ENCODE measurements around the gene ZNF335.

The ZNF335 gene

DNA sequence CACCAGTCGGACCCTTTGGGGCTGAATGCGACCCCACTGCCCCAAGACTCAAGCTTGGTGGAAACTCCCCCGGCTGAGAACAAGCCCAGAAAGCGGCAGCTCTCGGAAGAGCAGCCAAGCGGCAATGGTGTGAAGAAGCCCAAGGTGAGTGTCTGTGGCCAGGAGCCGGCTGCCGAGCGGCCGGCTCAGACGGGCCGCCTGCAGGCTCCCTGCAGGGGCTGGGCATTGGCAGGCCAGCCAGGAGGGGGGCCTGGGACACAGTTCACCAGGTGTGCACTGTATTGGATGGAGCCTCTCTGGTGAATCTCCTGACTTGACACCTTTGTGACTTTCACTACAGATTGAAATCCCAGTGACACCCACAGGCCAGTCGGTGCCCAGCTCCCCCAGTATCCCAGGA is 31.5 kb downstream of the ZNF335 start:
- TF ChIP-seq, protein P1, sequence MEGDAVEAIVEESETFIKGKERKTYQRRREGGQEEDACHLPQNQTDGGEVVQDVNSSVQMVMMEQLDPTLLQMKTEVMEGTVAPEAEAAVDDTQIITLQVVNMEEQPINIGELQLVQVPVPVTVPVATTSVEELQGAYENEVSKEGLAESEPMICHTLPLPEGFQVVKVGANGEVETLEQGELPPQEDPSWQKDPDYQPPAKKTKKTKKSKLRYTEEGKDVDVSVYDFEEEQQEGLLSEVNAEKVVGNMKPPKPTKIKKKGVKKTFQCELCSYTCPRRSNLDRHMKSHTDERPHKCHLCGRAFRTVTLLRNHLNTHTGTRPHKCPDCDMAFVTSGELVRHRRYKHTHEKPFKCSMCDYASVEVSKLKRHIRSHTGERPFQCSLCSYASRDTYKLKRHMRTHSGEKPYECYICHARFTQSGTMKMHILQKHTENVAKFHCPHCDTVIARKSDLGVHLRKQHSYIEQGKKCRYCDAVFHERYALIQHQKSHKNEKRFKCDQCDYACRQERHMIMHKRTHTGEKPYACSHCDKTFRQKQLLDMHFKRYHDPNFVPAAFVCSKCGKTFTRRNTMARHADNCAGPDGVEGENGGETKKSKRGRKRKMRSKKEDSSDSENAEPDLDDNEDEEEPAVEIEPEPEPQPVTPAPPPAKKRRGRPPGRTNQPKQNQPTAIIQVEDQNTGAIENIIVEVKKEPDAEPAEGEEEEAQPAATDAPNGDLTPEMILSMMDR (IDR thresholded peaks at IDR 0.05), result no peak
- Histone ChIP-seq H3K9me3 (no peaks in the 10 kb centered on the region), H3K27me3 (no peaks in the 10 kb centered on the region), H3K4me1 (peaks cover 0 to 14% (median 7%) of the 10 kb centered on the region in 4 donors), H3K27ac (no peak overlapping the region), H3K36me3 (peaks cover 75 to 84% (median 77%) of the 10 kb centered on the region in 3 donors), H3K4me3 (no peak overlapping the region)
- no peak for DNase-seq
- intact Hi-C loops (cut with DNase I; ENCODE audit: low total_unique reads), result no loop called here

DNA sequence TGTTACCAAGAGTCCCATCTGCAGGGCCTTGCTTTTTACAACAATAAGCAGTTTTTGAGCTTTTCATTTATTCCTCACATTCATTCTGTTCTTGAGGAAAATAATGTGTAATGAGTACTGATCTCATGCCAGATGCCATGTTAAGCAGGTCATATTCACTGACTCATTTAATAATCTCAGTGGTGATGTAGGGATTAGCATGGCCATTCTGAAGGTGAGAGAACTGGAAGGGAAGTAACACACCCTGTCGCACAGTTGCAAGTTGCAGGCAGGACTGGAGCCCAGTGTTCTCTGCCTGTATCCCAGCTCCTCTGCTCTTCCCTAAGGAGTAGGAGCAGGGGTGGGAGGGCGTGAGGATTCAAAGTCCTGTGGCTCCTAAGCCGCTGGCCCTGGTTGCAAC is 31.9 kb downstream of the ZNF335 start:
- TF ChIP-seq, protein P1 (IDR thresholded peaks at IDR 0.05), result no peak
- Histone ChIP-seq H3K27ac (no peak overlapping the region), H3K4me1 (peaks cover 0 to 14% (median 7%) of the 10 kb centered on the region in 4 donors), H3K9me3 (no peaks in the 10 kb centered on the region), H3K36me3 (peaks cover 71 to 80% (median 73%) of the 10 kb centered on the region in 3 donors), H3K4me3 (no peak overlapping the region), H3K27me3 (no peaks in the 10 kb centered on the region)
- DNase-seq, result no peak
- intact Hi-C loops (cut with DNase I; ENCODE audit: low total_unique reads), result no loop called here

DNA sequence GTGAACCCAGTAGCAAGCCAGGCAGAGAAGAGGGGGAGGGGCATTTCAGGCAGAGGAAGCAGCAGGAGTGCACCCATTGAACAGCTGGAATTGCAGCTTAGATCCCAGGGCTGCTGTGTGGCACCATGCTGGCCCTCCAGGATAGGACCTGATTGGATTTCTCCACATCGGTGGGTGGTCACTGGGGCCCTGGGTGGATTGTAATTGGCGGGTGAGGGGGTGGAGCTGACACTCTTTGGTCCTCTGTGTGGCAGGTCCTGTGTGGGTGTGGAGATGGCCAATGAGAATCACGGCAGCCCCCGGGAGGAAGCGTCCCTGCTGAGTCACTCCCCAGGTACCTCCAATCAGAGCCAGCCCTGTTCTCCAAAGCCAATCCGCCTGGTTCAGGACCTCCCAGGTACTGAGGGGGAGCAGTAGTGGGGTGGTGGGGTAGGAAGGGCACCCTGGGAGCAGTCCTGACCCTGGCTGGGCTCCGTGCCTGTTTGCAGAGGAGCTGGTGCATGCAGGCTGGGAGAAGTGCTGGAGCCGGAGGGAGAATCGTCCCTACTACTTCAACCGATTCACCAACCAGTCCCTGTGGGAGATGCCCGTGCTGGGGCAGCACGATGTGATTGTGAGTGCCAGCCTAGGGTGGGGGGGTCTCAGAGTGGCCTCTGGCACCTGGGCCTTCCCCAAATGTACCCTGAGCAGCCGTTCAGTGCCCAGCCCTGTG is 33.1 kb downstream of the ZNF335 start:
- no peak for DNase-seq
- no peak overlapping the region for H3K4me3 ChIP-seq
- intact Hi-C loops (cut with DNase I; ENCODE audit: low total_unique reads), result loop anchor here (5.0 kb wide), 2 partner anchors 33 to 1443 kb away; partner anchors contain the start of gene ZNF335

DNA sequence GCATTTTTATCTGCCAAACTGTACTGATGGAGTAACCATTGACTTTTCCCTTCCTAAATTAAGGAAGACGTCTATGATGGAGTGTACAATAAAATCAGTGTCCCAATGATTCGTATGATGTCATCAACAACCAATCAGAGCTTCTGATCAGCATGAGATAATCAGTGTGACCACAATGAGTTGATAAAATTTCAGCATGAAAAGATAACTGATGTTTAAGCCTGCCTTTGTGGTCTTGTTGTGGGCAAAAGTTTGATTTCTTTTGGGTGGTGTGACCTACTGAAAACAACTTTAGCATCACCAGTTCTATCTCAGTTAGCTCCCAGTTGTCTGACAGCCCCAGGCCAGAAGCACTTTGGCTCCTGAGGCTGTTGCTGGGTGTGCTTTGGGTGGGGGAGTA is 34.2 kb downstream of the ZNF335 start:
- H3K27me3 ChIP-seq, result no peaks in the 10 kb centered on the region
- no peak overlapping the region for H3K27ac ChIP-seq
- TF ChIP-seq, protein P1 (IDR thresholded peaks at IDR 0.05), result no peak
- intact Hi-C loops (cut with DNase I; ENCODE audit: low total_unique reads), result loop anchor here (5.0 kb wide), 2 partner anchors 35 to 1445 kb away; partner anchors contain the start of gene ZNF335
- peaks cover 48 to 57% (median 50%) of the 10 kb centered on the region in 3 donors for H3K36me3 ChIP-seq
- H3K4me3 ChIP-seq, result no peak overlapping the region
- peaks cover 0 to 25% (median 16%) of the 10 kb centered on the region in 4 donors for H3K4me1 ChIP-seq
- no peak for DNase-seq
- H3K9me3 ChIP-seq, result no peaks in the 10 kb centered on the region

More for the DNA sequence above, 33.1 kb downstream of the ZNF335 start:
- Histone ChIP-seq H3K27ac (no peak overlapping the region), H3K27me3 (no peaks in the 10 kb centered on the region), H3K4me1 (peaks cover 0 to 14% (median 7%) of the 10 kb centered on the region in 4 donors), H3K9me3 (no peaks in the 10 kb centered on the region), H3K36me3 (peaks cover 59 to 68% (median 61%) of the 10 kb centered on the region in 3 donors)
- TF ChIP-seq, protein P1 (IDR thresholded peaks at IDR 0.05), result no peak

DNA sequence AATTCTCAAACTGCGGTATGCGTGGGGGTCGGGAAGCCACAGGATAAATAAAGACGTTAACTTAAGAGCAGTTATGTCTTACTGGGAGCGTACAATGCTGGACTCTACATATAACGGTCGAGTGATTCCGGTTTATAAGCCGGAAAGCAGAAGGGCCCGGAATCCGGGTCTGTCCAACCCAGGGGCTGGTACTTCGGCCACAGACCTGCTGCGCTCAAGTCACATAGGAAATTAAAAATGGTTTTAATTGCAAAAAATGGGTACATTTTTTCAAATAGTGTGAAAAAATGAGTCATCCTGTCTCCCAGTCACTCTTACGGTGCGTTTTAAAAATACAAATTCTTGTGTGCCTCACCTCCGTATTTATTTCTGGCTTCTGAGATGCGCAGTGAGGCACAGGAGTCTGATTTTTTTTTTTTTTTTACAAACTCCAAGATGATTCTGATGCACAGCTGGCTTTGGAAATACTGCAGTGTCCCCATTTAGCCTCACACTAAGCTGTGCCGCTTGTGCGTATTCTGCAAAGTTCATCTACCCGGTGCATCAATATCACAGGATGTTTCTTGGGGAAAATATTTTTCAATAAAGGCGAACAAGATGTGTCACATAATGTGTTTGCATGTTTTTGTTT is 36.5 kb downstream of the ZNF335 start:
- Histone ChIP-seq H3K27ac (peak overlapping the region; percentile 98 to 99), H3K36me3 (peaks cover 28 to 35% (median 34%) of the 10 kb centered on the region in 3 donors), H3K27me3 (no peaks in the 10 kb centered on the region), H3K4me1 (peaks cover 0 to 26% (median 16%) of the 10 kb centered on the region in 4 donors), H3K9me3 (no peaks in the 10 kb centered on the region), H3K4me3 (peak overlapping the region; percentile 72 to 90)
- TF ChIP-seq, protein P1 (IDR thresholded peaks at IDR 0.05), result no peak
- no peak for DNase-seq
- intact Hi-C loops (cut with DNase I; ENCODE audit: low total_unique reads), result loop anchor here (5.0 kb wide), 2 partner anchors 37 to 1447 kb away; partner anchors contain the start of gene ZNF335
